ENCODE measurements around the gene ATRIP. TPM values are rescaled to one million over a fixed set of nuclear protein-coding genes. Genes with fewer than 3 reads are reported as not detected.

The ATRIP gene
- total RNA-seq, 3 donors from 2014 or later = 8.2 to 8.6 (median 8.2) TPM

DNA sequence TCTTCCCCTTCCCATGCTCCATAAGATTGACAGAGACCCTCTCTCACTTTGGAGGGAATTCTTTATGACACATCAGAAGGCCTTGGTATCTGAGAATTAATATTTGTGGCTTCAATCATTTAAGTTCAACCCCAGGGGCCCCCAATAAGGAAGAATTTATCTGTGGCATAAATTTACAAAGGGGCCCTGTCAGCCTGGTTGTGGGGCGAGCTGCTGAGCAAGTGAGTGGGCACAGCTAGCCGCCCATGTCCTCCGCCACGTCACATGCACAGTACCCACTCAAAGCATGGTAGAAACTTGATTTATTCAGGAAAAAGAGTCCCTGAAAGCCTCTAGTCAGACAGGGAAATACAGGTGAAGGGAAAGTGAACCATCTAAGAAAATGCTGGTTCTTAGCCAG lies 30.0 kb upstream of the ATRIP start:
- no peak overlapping the region for H3K27ac ChIP-seq
- peaks cover 14% of the 10 kb centered on the region for H3K36me3 ChIP-seq
- no peak for DNase-seq (ENCODE audit: low spot score in 2 of 2)

DNA sequence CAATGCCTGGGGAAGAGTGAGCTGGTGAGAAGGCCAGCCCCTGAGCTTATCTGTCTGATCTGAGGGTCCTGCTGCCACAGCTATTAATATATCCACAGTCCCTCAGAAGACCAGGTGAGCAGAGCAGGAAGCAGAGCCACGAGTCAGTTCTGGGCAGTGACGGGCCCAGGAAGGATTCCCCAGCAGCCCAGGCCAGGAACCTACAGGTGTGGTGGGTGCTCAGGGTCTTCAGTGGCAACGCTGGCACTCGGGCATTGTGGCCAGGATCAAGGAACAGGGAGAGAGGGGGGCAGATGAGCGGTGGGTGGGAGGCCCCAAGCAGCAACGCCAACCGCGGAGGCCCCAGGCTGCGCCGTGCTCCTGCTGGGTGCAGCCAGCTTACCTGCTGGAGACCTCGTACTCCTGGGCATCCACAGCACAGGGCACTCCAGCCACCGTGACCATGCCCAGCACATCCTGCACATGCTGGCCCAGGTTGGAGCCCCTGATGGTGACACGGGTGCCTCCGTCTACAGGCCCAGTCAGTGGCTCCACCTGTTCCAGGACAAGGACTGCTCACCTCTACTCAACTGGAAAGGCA lies 28.9 kb upstream of the ATRIP start:
- TF ChIP-seq POLR2A (IDR thresholded peaks at IDR 0.05) (no peak), POLR2AphosphoS5 (IDR thresholded peaks at IDR 0.05) (no peak)
- TF ChIP-seq, protein P1, sequence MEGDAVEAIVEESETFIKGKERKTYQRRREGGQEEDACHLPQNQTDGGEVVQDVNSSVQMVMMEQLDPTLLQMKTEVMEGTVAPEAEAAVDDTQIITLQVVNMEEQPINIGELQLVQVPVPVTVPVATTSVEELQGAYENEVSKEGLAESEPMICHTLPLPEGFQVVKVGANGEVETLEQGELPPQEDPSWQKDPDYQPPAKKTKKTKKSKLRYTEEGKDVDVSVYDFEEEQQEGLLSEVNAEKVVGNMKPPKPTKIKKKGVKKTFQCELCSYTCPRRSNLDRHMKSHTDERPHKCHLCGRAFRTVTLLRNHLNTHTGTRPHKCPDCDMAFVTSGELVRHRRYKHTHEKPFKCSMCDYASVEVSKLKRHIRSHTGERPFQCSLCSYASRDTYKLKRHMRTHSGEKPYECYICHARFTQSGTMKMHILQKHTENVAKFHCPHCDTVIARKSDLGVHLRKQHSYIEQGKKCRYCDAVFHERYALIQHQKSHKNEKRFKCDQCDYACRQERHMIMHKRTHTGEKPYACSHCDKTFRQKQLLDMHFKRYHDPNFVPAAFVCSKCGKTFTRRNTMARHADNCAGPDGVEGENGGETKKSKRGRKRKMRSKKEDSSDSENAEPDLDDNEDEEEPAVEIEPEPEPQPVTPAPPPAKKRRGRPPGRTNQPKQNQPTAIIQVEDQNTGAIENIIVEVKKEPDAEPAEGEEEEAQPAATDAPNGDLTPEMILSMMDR (IDR thresholded peaks at IDR 0.05) = no peak
- no peaks in the 10 kb centered on the region for H3K27me3 ChIP-seq
- H3K9me3 ChIP-seq = no peaks in the 10 kb centered on the region
- H3K4me1 ChIP-seq = no peaks in the 10 kb centered on the region
- DNase-seq (ENCODE audit: low spot score in 2 of 2) = no peak
- H3K27ac ChIP-seq = no peak overlapping the region
- no peak overlapping the region for H3K4me3 ChIP-seq
- intact Hi-C loops (cut with DNase I; ENCODE audit: low total_unique reads) = loop anchor here (10.0 kb wide), 1 partner anchor 143 kb away; no protein-coding TSS in a partner anchor
- peaks cover 14% of the 10 kb centered on the region for H3K36me3 ChIP-seq

More for the DNA sequence above, 30.0 kb upstream of the ATRIP start:
- H3K4me3 ChIP-seq = no peak overlapping the region
- intact Hi-C loops (cut with DNase I; ENCODE audit: low total_unique reads) = loop anchor here (10.0 kb wide), 1 partner anchor 142 kb away; no protein-coding TSS in a partner anchor
- no peaks in the 10 kb centered on the region for H3K9me3 ChIP-seq
- no peak for TF ChIP-seq POLR2AphosphoS5 (IDR thresholded peaks at IDR 0.05)
- no peaks in the 10 kb centered on the region for H3K4me1 ChIP-seq
- H3K27me3 ChIP-seq = no peaks in the 10 kb centered on the region

DNA sequence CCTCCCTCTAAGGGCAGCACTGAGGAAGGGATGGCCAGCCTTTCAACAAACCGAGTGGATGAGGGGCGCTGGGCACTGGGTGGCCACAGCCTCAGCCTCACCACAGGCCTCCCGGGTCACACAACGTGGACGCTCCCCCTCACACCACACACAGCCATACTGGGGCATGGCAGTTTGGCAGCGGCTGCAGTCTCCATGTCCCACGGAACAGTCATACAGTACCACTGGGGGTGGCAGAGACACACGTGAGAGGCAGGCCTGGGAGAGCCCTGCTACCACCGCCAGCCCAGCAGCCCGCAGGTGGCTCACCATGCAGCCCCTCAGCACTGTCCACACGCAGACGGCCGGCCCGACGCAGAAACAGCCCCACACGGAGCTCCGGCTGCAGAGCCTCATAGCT lies 28.4 kb upstream of the ATRIP start:
- TF ChIP-seq POLR2A (IDR thresholded peaks at IDR 0.05) (no peak), POLR2AphosphoS5 (IDR thresholded peaks at IDR 0.05) (no peak)
- TF ChIP-seq, protein P1 (IDR thresholded peaks at IDR 0.05) = no peak
- Histone ChIP-seq H3K4me1 (no peaks in the 10 kb centered on the region), H3K9me3 (no peaks in the 10 kb centered on the region), H3K27ac (no peak overlapping the region), H3K4me3 (no peak overlapping the region), H3K36me3 (peaks cover 14% of the 10 kb centered on the region), H3K27me3 (no peaks in the 10 kb centered on the region)
- intact Hi-C loops (cut with DNase I; ENCODE audit: low total_unique reads) = loop anchor here (10.0 kb wide), 1 partner anchor 143 kb away; no protein-coding TSS in a partner anchor
- no peak for DNase-seq (ENCODE audit: low spot score in 2 of 2)

DNA sequence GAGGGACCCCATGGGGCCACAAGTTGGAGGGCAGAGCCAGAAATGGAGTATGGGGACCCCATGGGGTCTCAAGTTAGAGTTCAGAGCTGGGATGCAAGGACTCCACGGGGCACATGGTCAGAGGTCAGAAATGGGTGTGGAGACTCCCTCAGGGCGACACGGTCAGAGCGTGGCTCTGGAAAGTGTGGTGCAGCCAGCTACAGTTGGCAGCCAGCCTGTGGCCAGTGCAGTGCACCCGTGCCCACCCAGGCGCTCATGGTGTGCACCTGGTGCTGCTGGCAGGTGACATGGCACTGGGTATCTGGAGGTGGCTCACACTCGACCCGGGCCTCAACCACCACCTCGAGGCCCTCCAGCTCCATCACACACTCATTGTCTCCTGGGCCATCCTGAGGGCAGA lies 27.9 kb upstream of the ATRIP start:
- H3K27ac ChIP-seq = no peak overlapping the region
- H3K4me1 ChIP-seq = no peaks in the 10 kb centered on the region
- no peak for DNase-seq (ENCODE audit: low spot score in 2 of 2)
- no peak overlapping the region for H3K4me3 ChIP-seq
- TF ChIP-seq POLR2A (IDR thresholded peaks at IDR 0.05) (no peak), POLR2AphosphoS5 (IDR thresholded peaks at IDR 0.05) (no peak)
- TF ChIP-seq, protein P1 (IDR thresholded peaks at IDR 0.05) = no peak
- H3K36me3 ChIP-seq = peaks cover 14% of the 10 kb centered on the region
- intact Hi-C loops (cut with DNase I; ENCODE audit: low total_unique reads) = loop anchor here (10.0 kb wide), 1 partner anchor 144 kb away; no protein-coding TSS in a partner anchor
- no peaks in the 10 kb centered on the region for H3K9me3 ChIP-seq
- no peaks in the 10 kb centered on the region for H3K27me3 ChIP-seq

DNA sequence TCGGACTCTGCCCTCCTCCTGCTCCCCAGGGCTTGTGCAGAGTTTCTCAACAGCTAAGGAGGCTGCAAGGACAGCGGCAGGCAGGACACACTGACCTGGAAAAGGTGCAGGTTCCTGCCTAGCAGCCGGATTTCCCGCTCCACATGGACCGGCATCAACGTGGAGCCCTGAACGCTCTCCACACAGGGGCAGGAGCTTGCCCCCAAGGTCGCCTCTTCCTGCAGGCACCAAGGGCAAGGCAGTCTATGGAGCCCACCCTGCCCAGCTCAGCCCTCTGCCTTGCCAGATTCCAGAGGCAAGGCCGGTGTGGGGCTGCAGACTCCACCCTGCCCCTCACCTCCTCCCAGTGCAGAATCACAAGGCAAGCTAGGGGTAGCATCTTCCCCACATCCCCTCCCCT lies 27.4 kb upstream of the ATRIP start:
- intact Hi-C loops (cut with DNase I; ENCODE audit: low total_unique reads) = loop anchor here (10.0 kb wide), 1 partner anchor 144 kb away; no protein-coding TSS in a partner anchor
- H3K4me3 ChIP-seq = no peak overlapping the region
- no peak overlapping the region for H3K27ac ChIP-seq
- H3K9me3 ChIP-seq = no peaks in the 10 kb centered on the region
- peaks cover 0 to 3% of the 10 kb centered on the region in 2 donors for H3K4me1 ChIP-seq
- H3K36me3 ChIP-seq = peaks cover 14% of the 10 kb centered on the region
- no peaks in the 10 kb centered on the region for H3K27me3 ChIP-seq
- no peak for DNase-seq (ENCODE audit: low spot score in 2 of 2)
- TF ChIP-seq, protein P1 (IDR thresholded peaks at IDR 0.05) = no peak
- no peak for TF ChIP-seq POLR2AphosphoS5 (IDR thresholded peaks at IDR 0.05)
- TF ChIP-seq POLR2A (IDR thresholded peaks at IDR 0.05) = no peak

Measured in breast epithelium (tissue), 4 donors.